Right lobe of liver (tissue), 4 donors: ENCODE measurements around the gene SPATS2L.

ENCODE experiments used
- POLR2A ChIP-seq: fragments of 450-650 bp; IDR thresholded peaks from one replicate; pipeline ENCODE4 v1.6.1; 2017; ENCODE audit warnings: antibody characterized with exemption, mild to moderate bottlenecking
- TF ChIP-seq, protein P1 (sequence below), 4 donors: fragments of 200-600 bp in 3 of 4; fragments of 450-650 bp in 1 of 4; IDR thresholded peaks; one replicate each; pipeline versions ENCODE4 v1.5.1 to v1.8.0; 2016 to 2022; ENCODE audit warnings: antibody characterized with exemption in 4 of 4, mild to moderate bottlenecking in 2 of 4
- donor health status: DM: no; HTN: no; CAD: no.
- donor health status: DM: no; HTN: no; CAD: no.
- donor health status: DM: no; HTN: yes; CAD: no.

- TF ChIP-seq, protein P1, sequence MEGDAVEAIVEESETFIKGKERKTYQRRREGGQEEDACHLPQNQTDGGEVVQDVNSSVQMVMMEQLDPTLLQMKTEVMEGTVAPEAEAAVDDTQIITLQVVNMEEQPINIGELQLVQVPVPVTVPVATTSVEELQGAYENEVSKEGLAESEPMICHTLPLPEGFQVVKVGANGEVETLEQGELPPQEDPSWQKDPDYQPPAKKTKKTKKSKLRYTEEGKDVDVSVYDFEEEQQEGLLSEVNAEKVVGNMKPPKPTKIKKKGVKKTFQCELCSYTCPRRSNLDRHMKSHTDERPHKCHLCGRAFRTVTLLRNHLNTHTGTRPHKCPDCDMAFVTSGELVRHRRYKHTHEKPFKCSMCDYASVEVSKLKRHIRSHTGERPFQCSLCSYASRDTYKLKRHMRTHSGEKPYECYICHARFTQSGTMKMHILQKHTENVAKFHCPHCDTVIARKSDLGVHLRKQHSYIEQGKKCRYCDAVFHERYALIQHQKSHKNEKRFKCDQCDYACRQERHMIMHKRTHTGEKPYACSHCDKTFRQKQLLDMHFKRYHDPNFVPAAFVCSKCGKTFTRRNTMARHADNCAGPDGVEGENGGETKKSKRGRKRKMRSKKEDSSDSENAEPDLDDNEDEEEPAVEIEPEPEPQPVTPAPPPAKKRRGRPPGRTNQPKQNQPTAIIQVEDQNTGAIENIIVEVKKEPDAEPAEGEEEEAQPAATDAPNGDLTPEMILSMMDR (IDR thresholded peaks at IDR 0.05) = no peak
- TF ChIP-seq POLR2A = peak; percentile 29
These were observed 634 bp downstream of the SPATS2L start for GRCh38 chr2:200306931-200307723.
